Mononuclear cell (primary cell): Measurements from ENCODE around the gene GABRR3. TPM values are rescaled to one million over a fixed set of nuclear protein-coding genes. Genes with fewer than 3 reads are reported as not detected.

ENCODE experiments used
- H3K27me3 ChIP-seq: 2 replicates; pipeline ENCODE4 v1.6.0; 2011; ENCODE audit warnings: low read length, control low read depth; ENCODE audit not compliant: insufficient read depth
- H3K4me1 ChIP-seq: 2 replicates; pipeline ENCODE4 v1.5.1; 2011; ENCODE audit warnings: mild to moderate bottlenecking, low read length, control low read depth; ENCODE audit not compliant: insufficient read depth
- H3K4me3 ChIP-seq: 2 replicates; pipeline ENCODE4 v1.5.1; 2011; ENCODE audit warnings: mild to moderate bottlenecking, low read length, moderate library complexity
- H3K9me3 ChIP-seq: 2 replicates; pipeline ENCODE4 v1.5.1; 2011; ENCODE audit warnings: low read depth, mild to moderate bottlenecking, control low read depth, low read length
- total RNA-seq: library from RNA; depleted of rRNA; stranded (reverse); fragments of >200 nt; gene quantifications from one replicate; pipeline ENCODE4 v1.2.3, GENCODE V29; 2012

Gene GABRR3
- total RNA-seq, 1 donor: under 0.01 TPM

- no peaks in the 10 kb centered on the region for H3K4me1 ChIP-seq
- H3K9me3 ChIP-seq: no peaks in the 10 kb centered on the region
- H3K4me3 ChIP-seq: no peak overlapping the region
- H3K27me3 ChIP-seq: no peaks in the 10 kb centered on the region
Observed at GRCh38 chr3:97942801-97943546, 92.1 kb downstream of the GABRR3 start.

GRCh38 chr3:97940034-97940433, 95.1 kb downstream of the GABRR3 start:
- H3K4me1 ChIP-seq: no peaks in the 10 kb centered on the region
- H3K27me3 ChIP-seq: no peaks in the 10 kb centered on the region

GRCh38 chr3:97939401-97939800, 95.7 kb downstream of the GABRR3 start:
- Histone ChIP-seq H3K4me1 (no peaks in the 10 kb centered on the region), H3K27me3 (no peaks in the 10 kb centered on the region), H3K4me3 (no peak overlapping the region), H3K9me3 (no peaks in the 10 kb centered on the region)

More at GRCh38 chr3:97940034-97940433, 95.1 kb downstream of the GABRR3 start:
- Histone ChIP-seq H3K9me3 (no peaks in the 10 kb centered on the region), H3K4me3 (no peak overlapping the region)

- no peaks in the 10 kb centered on the region for H3K4me1 ChIP-seq
- H3K9me3 ChIP-seq: no peaks in the 10 kb centered on the region
Observed at GRCh38 chr3:97938444-97938843, 96.7 kb downstream of the GABRR3 start.

GRCh38 chr3:97937205-97937604, 97.9 kb downstream of the GABRR3 start:
- Histone ChIP-seq H3K27me3 (no peaks in the 10 kb centered on the region), H3K4me3 (no peak overlapping the region), H3K4me1 (no peaks in the 10 kb centered on the region), H3K9me3 (no peaks in the 10 kb centered on the region)

More at GRCh38 chr3:97938444-97938843, 96.7 kb downstream of the GABRR3 start:
- no peaks in the 10 kb centered on the region for H3K27me3 ChIP-seq
- no peak overlapping the region for H3K4me3 ChIP-seq

GRCh38 chr3:97935842-97936241, 99.3 kb downstream of the GABRR3 start:
- H3K4me3 ChIP-seq: no peak overlapping the region
- H3K27me3 ChIP-seq: no peaks in the 10 kb centered on the region
- H3K4me1 ChIP-seq: no peaks in the 10 kb centered on the region
- no peaks in the 10 kb centered on the region for H3K9me3 ChIP-seq

Other genes starting within 250 kb of the GABRR3 start
- 5.6 TPM for gene CRYBG3, start 213.3 kb downstream of the GABRR3 start, total RNA-seq
- 12.1 TPM for gene RIOX2, start 62.9 kb downstream of the GABRR3 start, total RNA-seq
- gene OR5AC2, start 51.9 kb upstream of the GABRR3 start, total RNA-seq: not detected
- gene OR5H1, start 95.4 kb upstream of the GABRR3 start, total RNA-seq: not detected
- gene OR5H14, start 112.2 kb upstream of the GABRR3 start, total RNA-seq: not detected
- gene OR5H15, start 131.4 kb upstream of the GABRR3 start, total RNA-seq: not detected
- gene OR5H6, start 228.9 kb upstream of the GABRR3 start, total RNA-seq: not detected
- not detected for gene OR5H2, start 247.2 kb upstream of the GABRR3 start, total RNA-seq